Measurements from ENCODE around the gene ATP10A. TPM values are rescaled to one million over a fixed set of nuclear protein-coding genes. Genes with fewer than 3 reads are reported as not detected.

Gene ATP10A
- total RNA-seq, 4 donors from 2014 or later: 1.6 to 8.2 (median 3.7) TPM

- peak in 1 of 2 donors; percentile 77 for DNase-seq (ENCODE audit: low spot score in 2 of 2)
- no peak overlapping the region for H3K4me3 ChIP-seq (ENCODE audit: low read depth, poor library complexity, severe bottlenecking)
- WGBS, 2 donors: 90 to 91% methylated on average over 21 of the region's 21 CpGs
- TF ChIP-seq CTCF (IDR thresholded peaks at IDR 0.05) (no peak), POLR2A (IDR thresholded peaks at IDR 0.05) (no peak)
- intact Hi-C loops (cut with DNase I; ENCODE audit: low total_unique reads): no loop called here
These were observed 146.6 kb downstream of the ATP10A start for GRCh38 chr15:25716414-25717126.

DNA sequence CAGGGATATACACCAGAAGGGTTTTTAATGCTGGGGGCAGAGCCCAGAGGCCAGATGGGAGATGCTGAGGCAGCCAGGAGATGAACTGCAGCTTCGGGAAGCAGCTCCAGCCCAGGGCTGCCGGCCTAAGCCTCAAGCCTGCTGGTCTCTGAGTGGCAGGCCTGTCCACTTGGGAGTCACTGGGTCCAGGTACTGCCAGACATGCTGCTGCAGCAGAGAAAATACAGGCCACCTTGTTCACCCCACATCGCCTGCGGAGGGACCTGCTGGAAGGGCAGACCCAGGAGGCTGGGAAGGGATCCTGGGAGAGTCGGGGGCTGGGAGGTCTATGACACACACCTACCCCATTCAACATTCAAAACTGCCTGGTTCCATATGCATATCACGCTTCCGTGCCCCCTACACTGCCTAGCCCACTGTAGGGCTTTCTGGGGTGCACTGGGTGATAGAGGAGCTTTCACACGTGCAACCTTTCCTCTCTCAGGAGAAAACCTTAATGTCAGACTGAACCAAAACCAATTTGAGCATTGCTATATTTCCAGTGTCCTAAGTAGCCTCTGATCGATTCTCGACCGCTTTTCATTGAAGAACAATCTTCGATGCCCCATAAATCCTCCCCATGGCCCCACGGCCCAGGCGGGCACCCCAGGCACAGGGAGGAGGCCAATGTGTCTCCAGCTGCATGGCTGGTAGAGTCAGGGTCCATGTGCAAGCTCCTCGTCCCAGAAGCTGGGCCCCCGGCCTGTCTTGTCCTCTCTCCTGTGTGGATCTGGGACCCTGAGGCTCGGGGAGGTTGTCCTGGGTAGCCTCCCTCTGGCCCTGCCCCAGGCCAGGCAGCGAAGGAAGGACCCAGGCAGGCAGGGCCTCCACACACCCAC lies 147.4 kb downstream of the ATP10A start:
- WGBS, 2 donors: 94 to 97% methylated on average over 16 of the region's 18 CpGs
- TF ChIP-seq POLR2A (IDR thresholded peaks at IDR 0.05): no peak
- no peak for TF ChIP-seq CTCF (IDR thresholded peaks at IDR 0.05)
- intact Hi-C loops (cut with DNase I; ENCODE audit: low total_unique reads): no loop called here
- H3K4me3 ChIP-seq (ENCODE audit: low read depth, poor library complexity, severe bottlenecking): no peak overlapping the region
- DNase-seq (ENCODE audit: low spot score in 2 of 2): peak in 1 of 2 donors; percentile 61

- WGBS, 2 donors: 72 to 73% methylated on average over 3 of the region's 3 CpGs
- TF ChIP-seq POLR2A (IDR thresholded peaks at IDR 0.05) (no peak), CTCF (IDR thresholded peaks at IDR 0.05) (no peak)
- DNase-seq (ENCODE audit: low spot score in 2 of 2): peak in 1 of 2 donors; percentile 39
- H3K4me3 ChIP-seq (ENCODE audit: low read depth, poor library complexity, severe bottlenecking): no peak overlapping the region
- intact Hi-C loops (cut with DNase I; ENCODE audit: low total_unique reads): no loop called here
These were observed 148.6 kb downstream of the ATP10A start for GRCh38 chr15:25714538-25714840.

GRCh38 chr15:25713736-25714537 lies 149.2 kb downstream of the ATP10A start:
- TF ChIP-seq CTCF (IDR thresholded peaks at IDR 0.05): no peak
- TF ChIP-seq POLR2A (IDR thresholded peaks at IDR 0.05): no peak
- DNase-seq (ENCODE audit: low spot score in 2 of 2): peak in 1 of 2 donors; percentile 75
- WGBS, 2 donors: 89 to 95% methylated on average over 34 to 35 of the region's 35 CpGs
- intact Hi-C loops (cut with DNase I; ENCODE audit: low total_unique reads): no loop called here
- H3K4me3 ChIP-seq (ENCODE audit: low read depth, poor library complexity, severe bottlenecking): no peak overlapping the region

DNA sequence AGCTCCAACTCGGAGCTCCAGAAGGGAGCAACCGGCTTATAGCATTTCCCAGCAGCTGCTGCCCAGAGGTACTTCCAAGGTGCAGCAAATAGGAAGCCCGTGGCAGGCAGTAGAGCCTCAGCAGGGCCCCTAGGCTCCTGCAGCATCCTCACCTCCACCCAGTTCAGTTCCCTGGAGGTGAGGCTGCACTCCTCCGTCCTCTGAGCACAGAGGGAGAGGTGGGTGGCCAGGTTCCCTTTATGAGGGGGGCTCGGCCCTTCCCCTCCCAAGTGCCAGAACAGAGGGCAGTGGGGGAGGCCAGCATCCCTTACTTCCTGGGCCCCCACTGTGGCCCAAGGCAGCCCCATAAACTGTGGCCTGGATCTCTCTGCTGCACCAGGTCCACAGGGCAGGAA lies 150.2 kb downstream of the ATP10A start:
- DNase-seq (ENCODE audit: low spot score in 2 of 2): no peak
- WGBS, 2 donors: 73 to 86% methylated on average over 5 of the region's 5 CpGs
- TF ChIP-seq POLR2A (IDR thresholded peaks at IDR 0.05) (no peak), CTCF (IDR thresholded peaks at IDR 0.05) (no peak)
- intact Hi-C loops (cut with DNase I; ENCODE audit: low total_unique reads): no loop called here
- no peak overlapping the region for H3K4me3 ChIP-seq (ENCODE audit: low read depth, poor library complexity, severe bottlenecking)
